NCI-H2029 (cell line): ENCODE results near the gene NAGLU.
"Not testable (repeated sequence)": the region's sequence is repeated elsewhere in the genome, so short reads cannot be mapped to it uniquely, and the experiment has no call there.

Source experiments
- DNase-seq: peaks from one replicate; lab custom pipeline; 2025; lab: John Stamatoyannopoulos, UW

The NAGLU gene

DNA sequence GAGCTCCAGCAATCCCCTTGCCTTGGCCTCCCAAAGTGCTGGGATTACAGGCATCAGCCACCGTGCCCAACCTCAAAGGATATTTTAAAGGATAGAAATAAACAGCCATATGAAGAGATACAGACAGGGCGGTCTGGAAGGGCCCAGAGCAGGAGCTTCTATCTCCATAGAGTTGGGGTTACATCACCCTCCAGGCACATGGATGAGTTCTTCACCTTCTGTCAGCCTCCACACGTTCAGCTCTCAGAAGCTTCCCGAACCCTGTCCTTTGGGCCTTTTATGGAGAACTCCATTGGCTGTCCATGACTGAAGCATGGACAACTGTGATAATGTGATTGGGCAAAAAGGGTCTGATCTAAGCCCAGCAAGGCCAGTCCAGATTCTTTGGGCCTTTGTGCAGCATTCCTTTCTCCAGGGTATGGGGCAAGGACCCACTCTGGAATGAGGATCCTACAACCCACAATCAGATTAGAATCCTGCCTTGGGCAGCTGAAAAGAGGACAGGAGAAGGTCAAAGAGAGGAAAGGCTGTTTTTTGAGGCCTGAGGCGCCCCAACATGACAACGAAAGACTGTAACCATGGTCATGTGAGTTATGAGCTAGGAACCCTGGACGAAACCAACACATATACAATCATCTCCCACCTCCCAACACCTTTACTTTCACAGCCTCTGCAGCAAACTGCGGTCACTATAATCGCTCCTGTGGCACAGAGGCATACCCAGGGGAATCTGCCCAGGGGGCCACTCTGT, 9.9 kb downstream of the NAGLU start:
- not testable (repeated sequence) for DNase-seq

GRCh38 chr17:42547001-42547461, 11.0 kb downstream of the NAGLU start:
- DNase-seq, result no peak

DNA sequence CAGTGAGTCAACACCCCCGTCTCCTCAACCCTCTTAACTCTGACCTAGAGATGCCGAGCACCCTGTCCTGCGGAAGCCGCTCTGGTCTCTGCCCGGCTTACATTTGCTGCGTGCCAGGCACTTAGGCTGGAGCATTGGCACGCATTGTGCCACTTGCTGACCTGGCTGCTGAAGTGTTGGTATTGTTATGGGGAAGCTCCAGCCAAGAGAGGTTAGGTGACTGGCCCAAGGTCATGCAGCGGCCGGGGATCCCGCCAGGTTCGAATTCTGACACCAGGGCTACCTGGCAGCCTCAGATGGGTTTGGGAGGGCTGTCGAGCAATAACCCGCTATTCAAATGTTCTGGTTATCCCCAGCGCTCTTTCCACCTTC, 11.6 kb downstream of the NAGLU start:
- DNase-seq, result no peak

DNA sequence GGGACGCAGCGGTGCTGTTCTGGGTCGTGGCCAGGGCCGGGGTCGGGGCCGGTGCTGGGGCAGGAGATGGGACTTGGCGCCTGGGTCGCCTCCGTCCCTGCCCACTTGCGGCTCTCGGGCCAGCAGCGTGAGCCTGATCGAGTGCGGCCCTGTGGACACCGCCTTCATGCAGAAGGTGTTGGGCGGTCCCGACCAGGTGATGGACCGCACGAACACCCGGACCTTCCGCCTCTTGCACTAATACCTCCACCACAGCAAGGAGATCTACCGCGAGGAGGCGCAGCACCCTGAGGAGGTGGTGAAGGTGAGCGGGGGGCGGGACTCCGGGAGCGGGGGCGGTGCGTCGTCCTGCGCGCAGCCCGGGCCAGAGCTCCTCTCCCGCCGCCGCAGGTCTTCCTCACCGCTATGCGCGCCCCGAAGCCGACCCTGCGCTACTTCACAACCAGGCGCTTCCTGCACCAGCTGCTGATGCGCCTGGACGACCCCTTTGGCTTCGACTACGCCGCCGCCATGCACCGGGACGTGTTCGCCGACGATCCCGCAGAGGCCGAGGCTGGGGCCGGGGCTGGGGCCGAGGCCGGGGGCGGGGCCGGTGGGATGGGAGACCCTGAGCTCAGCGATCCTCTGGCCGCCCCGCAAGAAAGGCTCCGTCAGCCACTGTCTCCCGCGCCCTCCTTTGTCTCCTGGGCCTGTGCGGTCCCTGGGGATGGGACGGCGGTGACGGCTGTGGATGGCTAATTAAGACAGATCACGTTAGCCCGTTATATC, 12.2 kb downstream of the NAGLU start:
- DNase-seq, result peak; percentile 66

DNA sequence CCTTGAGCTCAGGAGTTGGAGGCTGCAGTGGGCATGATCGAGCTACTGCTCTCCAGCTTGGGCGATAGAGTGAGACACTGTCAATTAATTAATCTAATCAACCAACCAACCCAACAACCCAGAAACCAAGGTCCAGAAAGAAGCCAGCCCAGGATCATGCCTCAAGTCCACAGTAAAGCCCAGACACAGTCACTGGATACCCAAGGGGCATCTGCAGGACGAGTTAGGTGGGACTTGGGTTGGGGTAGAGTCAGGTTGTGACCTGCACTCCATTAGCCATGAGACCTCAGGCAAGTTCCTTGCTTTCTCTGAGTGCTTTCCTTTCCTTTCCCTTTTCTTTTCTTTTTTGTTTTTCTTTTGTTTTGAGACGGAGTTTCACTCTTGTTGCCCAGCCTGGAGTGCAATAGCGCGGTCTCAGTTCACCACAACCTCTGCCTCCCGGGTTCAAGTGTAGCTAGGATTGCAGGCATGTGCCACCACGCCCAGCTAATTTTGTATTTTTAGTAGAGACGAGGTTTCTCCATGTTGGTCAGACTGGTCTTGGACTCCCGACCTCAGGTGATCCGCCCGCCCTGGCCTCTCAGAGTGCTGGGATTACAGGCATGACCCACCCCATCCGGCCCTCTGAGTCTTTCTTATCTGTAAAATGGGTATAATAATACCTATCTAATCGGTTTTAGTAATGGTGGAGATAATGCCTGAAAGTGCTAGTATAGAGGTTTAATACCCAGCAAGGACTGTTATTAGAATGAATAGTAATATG, 13.1 kb downstream of the NAGLU start:
- no peak for DNase-seq

GRCh38 chr17:42552736-42553135, 16.7 kb downstream of the NAGLU start, which contains the start of gene HSD17B1:
Gene HSD17B1 (plus strand): TSS chr17:42552923. CDS start chr17:42552934, 11 bp downstream.
- not testable (repeated sequence) for DNase-seq

DNA sequence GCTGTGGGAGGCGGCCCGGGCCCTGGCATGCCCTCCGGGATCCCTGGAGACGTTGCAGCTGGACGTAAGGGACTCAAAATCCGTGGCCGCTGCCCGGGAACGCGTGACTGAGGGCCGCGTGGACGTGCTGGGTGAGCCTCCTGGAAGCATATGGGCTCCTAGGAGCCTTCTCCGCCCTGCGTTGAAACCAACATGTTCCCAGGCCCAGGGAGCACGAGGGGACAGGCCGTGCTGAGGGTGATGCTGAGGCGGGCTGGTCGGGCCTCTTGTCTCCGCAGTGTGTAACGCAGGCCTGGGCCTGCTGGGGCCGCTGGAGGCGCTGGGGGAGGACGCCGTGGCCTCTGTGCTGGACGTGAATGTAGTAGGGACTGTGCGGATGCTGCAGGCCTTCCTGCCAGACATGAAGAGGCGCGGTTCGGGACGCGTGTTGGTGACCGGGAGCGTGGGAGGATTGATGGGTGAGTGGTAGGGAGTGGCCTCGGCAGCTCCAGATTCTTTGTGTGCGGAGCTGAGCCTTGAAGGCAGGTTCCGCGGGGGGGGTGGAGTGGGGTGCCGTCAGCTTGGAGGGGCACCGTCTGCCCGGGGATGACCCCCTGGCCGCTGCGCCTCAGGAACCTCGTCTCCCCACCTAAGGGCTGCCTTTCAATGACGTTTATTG, 17.2 kb downstream of the NAGLU start:
- no peak for DNase-seq

- DNase-seq, result no peak
Observed at GRCh38 chr17:42553866-42554249, 17.8 kb downstream of the NAGLU start.

DNA sequence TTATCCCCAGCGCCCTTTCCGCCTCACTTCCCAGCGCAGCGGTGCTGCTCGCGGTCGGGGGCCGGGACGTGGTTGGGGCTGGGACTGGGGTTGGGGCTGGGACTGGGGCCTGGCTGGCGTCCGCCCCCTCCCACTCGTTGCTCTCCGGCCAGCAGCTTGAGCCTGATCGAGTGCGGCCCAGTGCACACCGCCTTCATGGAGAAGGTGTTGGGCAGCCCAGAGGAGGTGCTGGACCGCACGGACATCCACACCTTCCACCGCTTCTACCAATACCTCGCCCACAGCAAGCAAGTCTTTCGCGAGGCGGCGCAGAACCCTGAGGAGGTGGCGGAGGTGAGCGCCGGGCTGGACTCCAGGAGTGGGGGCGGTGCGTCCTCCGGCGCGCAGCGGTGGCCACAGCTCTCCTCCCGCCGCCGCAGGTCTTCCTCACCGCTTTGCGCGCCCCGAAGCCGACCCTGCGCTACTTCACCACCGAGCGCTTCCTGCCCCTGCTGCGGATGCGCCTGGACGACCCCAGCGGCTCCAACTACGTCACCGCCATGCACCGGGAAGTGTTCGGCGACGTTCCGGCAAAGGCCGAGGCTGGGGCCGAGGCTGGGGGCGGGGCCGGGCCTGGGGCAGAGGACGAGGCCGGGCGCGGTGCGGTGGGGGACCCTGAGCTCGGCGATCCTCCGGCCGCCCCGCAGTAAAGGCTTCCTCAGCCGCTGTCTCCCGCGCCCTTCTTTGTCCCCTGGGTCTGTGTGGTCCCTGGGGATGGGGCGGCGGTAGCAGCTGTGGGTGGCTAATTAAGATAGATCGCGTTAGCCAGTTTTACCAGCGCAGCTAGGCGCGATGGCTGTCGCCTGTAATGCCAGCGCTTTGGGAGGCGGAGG, 18.4 kb downstream of the NAGLU start:
- peak; percentile 59 for DNase-seq

GRCh38 chr17:42555122-42555622, 19.1 kb downstream of the NAGLU start:
- no peak for DNase-seq

DNA sequence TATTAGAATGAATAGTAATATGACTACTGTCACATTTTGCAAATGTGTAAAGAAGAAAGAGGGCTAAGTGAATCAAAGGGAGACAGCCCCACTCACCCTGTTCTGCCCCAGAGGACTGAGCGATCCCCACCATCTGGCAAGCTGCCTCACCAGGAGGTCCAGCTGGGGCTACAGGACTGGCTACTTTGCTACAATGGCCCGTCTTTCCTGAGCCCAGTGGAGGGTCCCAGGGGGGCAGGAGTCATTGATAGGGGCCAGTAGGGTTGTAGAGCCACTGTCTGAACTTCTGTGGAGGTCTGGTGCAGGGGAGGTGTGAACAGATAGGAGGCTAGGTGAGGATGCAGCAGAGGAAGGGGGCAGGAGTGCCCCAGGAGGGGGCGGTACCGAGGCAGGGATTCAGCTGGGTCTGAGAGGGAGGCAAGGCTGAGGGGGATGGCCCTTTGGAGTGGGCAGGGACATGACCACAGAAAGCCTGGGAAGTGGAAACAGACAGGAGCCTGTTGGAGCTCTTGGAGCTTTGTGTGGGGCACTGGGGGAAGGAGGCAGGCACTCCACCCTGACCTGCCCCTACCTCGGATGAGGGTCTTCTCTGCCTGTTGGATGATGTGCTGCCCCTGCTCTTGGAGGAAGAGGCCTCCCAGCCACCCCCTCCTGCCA, 20.0 kb downstream of the NAGLU start:
- DNase-seq, result not testable (repeated sequence)

GRCh38 chr17:42559075-42559474, 23.0 kb downstream of the NAGLU start:
- peak; percentile 17 for DNase-seq

- DNase-seq, result no peak
Observed at GRCh38 chr17:42560246-42560645, 24.2 kb downstream of the NAGLU start.

GRCh38 chr17:42561897-42562387, 25.9 kb downstream of the NAGLU start, which contains the start of gene COASY:
Gene COASY (plus strand): TSS chr17:42562148. CDS start chr17:42562623, 475 bp downstream.
- DNase-seq, result peak; percentile 93

- DNase-seq, result peak; percentile 36
Observed at GRCh38 chr17:42562388-42563142, 26.5 kb downstream of the NAGLU start.

DNA sequence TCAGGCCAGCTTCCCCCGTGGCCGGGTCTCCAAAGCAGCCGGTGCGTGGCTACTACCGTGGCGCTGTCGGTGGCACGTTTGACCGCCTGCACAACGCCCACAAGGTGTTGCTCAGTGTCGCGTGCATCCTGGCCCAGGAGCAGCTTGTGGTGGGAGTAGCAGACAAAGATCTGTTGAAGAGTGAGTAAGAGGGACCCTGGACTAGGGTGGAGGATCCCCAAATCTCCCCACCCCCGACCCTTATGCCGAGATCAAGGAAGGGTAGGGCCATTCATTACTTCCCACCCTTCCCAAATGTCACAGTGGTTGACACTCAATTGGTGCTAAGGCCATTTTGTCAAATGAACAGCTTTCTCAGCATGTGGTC, 27.1 kb downstream of the NAGLU start:
- DNase-seq, result no peak

GRCh38 chr17:42563543-42563942, 27.5 kb downstream of the NAGLU start:
- DNase-seq, result peak; percentile 65

DNA sequence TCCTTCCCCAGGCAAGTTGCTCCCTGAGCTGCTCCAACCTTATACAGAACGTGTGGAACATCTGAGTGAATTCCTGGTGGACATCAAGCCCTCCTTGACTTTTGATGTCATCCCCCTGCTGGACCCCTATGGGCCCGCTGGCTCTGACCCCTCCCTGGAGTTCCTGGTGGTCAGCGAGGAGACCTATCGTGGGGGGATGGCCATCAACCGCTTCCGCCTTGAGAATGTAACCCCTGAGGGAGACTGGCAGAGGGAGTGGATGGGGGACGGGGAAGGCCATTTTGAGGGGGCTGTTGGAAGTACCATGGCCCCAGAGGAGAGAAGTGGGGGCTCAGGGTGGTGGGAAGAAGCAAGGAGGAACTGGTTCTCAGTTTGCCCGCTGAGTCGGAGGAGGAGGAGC, 27.9 kb downstream of the NAGLU start:
- no peak for DNase-seq

GRCh38 chr17:42564815-42565522, 28.9 kb downstream of the NAGLU start:
- DNase-seq, result no peak
